ENCODE measurements around the gene PDGFC.
"Not testable (repeated sequence)": the region's sequence is repeated elsewhere in the genome, so short reads cannot be mapped to it uniquely, and the experiment has no call there.

The PDGFC gene

GRCh38 chr4:156896527-156896926 is 75.1 kb downstream of the PDGFC start:
- no peak for DNase-seq

- no peak for DNase-seq
These were observed 77.4 kb downstream of the PDGFC start for GRCh38 chr4:156894234-156894633.

- no peak for DNase-seq
These were observed 78.8 kb downstream of the PDGFC start for GRCh38 chr4:156892805-156893204.

GRCh38 chr4:156889616-156890594 is 81.7 kb downstream of the PDGFC start:
- no peak for DNase-seq

- no peak for DNase-seq
These were observed 82.8 kb downstream of the PDGFC start for GRCh38 chr4:156888762-156889161.

- no peak for DNase-seq
These were observed 85.1 kb downstream of the PDGFC start for GRCh38 chr4:156886481-156886880.

GRCh38 chr4:156885374-156885773 is 86.2 kb downstream of the PDGFC start:
- DNase-seq, result no peak

GRCh38 chr4:156884183-156884582 is 87.4 kb downstream of the PDGFC start:
- DNase-seq, result no peak

- no peak for DNase-seq
These were observed 95.9 kb downstream of the PDGFC start for GRCh38 chr4:156875704-156876103.

GRCh38 chr4:156875055-156875454 is 96.5 kb downstream of the PDGFC start:
- no peak for DNase-seq

- no peak for DNase-seq
These were observed 97.8 kb downstream of the PDGFC start for GRCh38 chr4:156873799-156874198.

- no peak for DNase-seq
These were observed 100.7 kb downstream of the PDGFC start for GRCh38 chr4:156870861-156871260.

- DNase-seq, result no peak
These were observed 101.5 kb downstream of the PDGFC start for GRCh38 chr4:156870131-156870530.

GRCh38 chr4:156866088-156866487 is 105.5 kb downstream of the PDGFC start:
- DNase-seq, result not testable (repeated sequence)

GRCh38 chr4:156865451-156865850 is 106.1 kb downstream of the PDGFC start:
- no peak for DNase-seq

- no peak for DNase-seq
These were observed 113.5 kb downstream of the PDGFC start for GRCh38 chr4:156858071-156858470.

GRCh38 chr4:156838761-156839160 is 132.8 kb downstream of the PDGFC start:
- no peak for DNase-seq

GRCh38 chr4:156837625-156838345 is 133.8 kb downstream of the PDGFC start:
- DNase-seq, result no peak

- no peak for DNase-seq
These were observed 138.7 kb downstream of the PDGFC start for GRCh38 chr4:156832886-156833285.

GRCh38 chr4:156830351-156830750 is 141.2 kb downstream of the PDGFC start:
- no peak for DNase-seq

- DNase-seq, result no peak
These were observed 142.3 kb downstream of the PDGFC start for GRCh38 chr4:156829201-156829873.

GRCh38 chr4:156827519-156827918 is 144.1 kb downstream of the PDGFC start:
- DNase-seq, result no peak

- DNase-seq, result no peak
These were observed 146.5 kb downstream of the PDGFC start for GRCh38 chr4:156825074-156825473.

All from NCI-H1092 treated with DMSO at 0.1 percent for 48 hours (cell line).